22Rv1 (cell line): Measurements from ENCODE around the gene FIS1.

Experiments
- CTCF ChIP-seq: fragments of 450-650 bp; IDR thresholded peaks from 2 replicates; pipeline ENCODE4 v1.5.1; 2017; ENCODE audit warnings: mild to moderate bottlenecking
- ZFX ChIP-seq: fragments of 450-650 bp; IDR thresholded peaks from 2 replicates; pipeline ENCODE4 v1.6.1; 2017; ENCODE audit warnings: antibody characterized with exemption, borderline replicate concordance

- TF ChIP-seq CTCF (no peak), ZFX (no peak)
Measured at GRCh38 chr7:101206665-101207042, 38.2 kb downstream of the FIS1 start.
